ENCODE measurements around the gene SMIM45.

SMIM45 gene

GRCh38 chr22:41925783-41926460 lies 26.0 kb upstream of the SMIM45 start (continued):
- TF ChIP-seq EZH2 (IDR thresholded peaks at IDR 0.05; ENCODE audit: low read depth, low read length, severe bottlenecking) (peak; percentile 54), ASH2L (IDR thresholded peaks at IDR 0.05; ENCODE audit: low read length) (no peak), SUZ12 (IDR thresholded peaks at IDR 0.05; ENCODE audit: low read length) (peak; percentile 38; the same call in 1 of the 2 replicates), GTF2F1 (IDR thresholded peaks at IDR 0.05; ENCODE audit: borderline replicate concordance, low read depth, low read length) (no peak), ATF3 (IDR thresholded peaks at IDR 0.05; ENCODE audit: insufficient read depth, low read depth, low read length) (no peak), YY1 (IDR thresholded peaks at IDR 0.05; ENCODE audit: low read depth, low read length) (no peak), SIX5 (IDR thresholded peaks at IDR 0.05; ENCODE audit: low read depth, low read length) (no peak), FOSL1 (IDR thresholded peaks at IDR 0.05; ENCODE audit: insufficient read depth, low read depth, low read length) (peak; percentile 73; the same call in 1 of the 2 replicates), POLR2A (IDR thresholded peaks at IDR 0.05; ENCODE audit: control extremely low read depth in 1 of 2, low read depth in 2 of 2, low read length in 2 of 2) (no peak), TCF12 (IDR thresholded peaks at IDR 0.05; ENCODE audit: low read depth, low read length) (no peak), EGR1 (IDR thresholded peaks at IDR 0.05; ENCODE audit: borderline replicate concordance, low read depth, low read length) (no peak), RXRA (IDR thresholded peaks at IDR 0.05; ENCODE audit: insufficient read depth, low read depth, low read length) (no peak), SP1 (IDR thresholded peaks at IDR 0.05; ENCODE audit: low read depth, low read length) (no peak), CTCF (IDR thresholded peaks at IDR 0.05; ENCODE audit: control extremely low read depth in 1 of 3, insufficient read depth in 1 of 3, low read depth in 1 of 3, low read length in 3 of 3) (peak; percentile 90 to 93 (median 91)), E2F6 (IDR thresholded peaks at IDR 0.05) (no peak), CBX8 (IDR thresholded peaks at IDR 0.05; ENCODE audit: borderline replicate concordance, low read depth, low read length) (no peak), RAD21 (IDR thresholded peaks at IDR 0.05 in 1 of 2, conservative IDR thresholded peaks at IDR 0.05 in 1 of 2; ENCODE audit: low read depth in 2 of 2, low read length in 2 of 2) (peak; percentile 38 to 64), TEAD4 (IDR thresholded peaks at IDR 0.05; ENCODE audit: low read depth, low read length) (no peak), JUND (IDR thresholded peaks at IDR 0.05; ENCODE audit: low read length) (no peak), POLR2AphosphoS5 (IDR thresholded peaks at IDR 0.05; ENCODE audit: low read depth, low read length) (no peak), CBX5 (IDR thresholded peaks at IDR 0.05; ENCODE audit: low read depth, low read length) (no peak), BRCA1 (IDR thresholded peaks at IDR 0.05; ENCODE audit: low read depth, low read length) (no peak)

Data from H1 (cell line).